HG03378 (cell line): ENCODE results near the gene TMC5.
"Not testable (repeated sequence)": the region's sequence is repeated elsewhere in the genome, so short reads cannot be mapped to it uniquely, and the experiment has no call there.

ENCODE experiments used
- ATAC-seq: cut with Tn5 transposase; IDR thresholded peaks from one replicate; pipeline ENCODE4 v1.9.1; 2021; ENCODE audit warnings: mild to moderate bottlenecking, moderate library complexity; ENCODE audit not compliant: unreplicated experiment

Gene TMC5, protein sequence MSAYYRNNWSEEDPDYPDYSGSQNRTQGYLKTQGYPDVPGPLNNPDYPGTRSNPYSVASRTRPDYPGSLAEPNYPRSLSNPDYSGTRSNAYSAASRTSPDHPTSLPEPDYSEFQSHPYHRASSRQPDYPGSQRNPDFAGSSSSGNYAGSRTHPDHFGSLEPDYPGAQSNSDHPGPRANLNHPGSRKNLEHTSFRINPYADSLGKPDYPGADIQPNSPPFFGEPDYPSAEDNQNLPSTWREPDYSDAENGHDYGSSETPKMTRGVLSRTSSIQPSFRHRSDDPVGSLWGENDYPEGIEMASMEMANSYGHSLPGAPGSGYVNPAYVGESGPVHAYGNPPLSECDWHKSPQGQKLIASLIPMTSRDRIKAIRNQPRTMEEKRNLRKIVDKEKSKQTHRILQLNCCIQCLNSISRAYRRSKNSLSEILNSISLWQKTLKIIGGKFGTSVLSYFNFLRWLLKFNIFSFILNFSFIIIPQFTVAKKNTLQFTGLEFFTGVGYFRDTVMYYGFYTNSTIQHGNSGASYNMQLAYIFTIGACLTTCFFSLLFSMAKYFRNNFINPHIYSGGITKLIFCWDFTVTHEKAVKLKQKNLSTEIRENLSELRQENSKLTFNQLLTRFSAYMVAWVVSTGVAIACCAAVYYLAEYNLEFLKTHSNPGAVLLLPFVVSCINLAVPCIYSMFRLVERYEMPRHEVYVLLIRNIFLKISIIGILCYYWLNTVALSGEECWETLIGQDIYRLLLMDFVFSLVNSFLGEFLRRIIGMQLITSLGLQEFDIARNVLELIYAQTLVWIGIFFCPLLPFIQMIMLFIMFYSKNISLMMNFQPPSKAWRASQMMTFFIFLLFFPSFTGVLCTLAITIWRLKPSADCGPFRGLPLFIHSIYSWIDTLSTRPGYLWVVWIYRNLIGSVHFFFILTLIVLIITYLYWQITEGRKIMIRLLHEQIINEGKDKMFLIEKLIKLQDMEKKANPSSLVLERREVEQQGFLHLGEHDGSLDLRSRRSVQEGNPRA

DNA sequence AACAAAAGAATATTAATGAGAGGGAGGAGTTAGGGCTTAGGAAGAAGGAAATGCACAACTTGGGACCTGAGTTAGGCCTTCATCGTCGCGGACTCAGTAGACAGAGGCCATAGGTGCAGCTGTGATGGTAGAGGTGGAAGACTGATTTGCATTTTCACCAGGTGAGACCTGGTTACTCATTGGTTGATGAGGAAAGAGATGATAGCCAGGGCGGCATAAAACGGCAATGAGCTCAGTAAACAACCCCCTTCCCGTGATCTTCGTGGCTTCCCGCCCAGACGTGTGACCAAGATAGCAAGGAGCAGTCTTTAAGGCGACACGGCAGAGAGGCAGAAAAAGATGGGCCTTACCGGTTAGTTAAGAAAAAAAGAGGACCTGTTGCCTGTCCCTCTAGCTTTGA, at the start of gene TMC5:
Gene TMC5 (plus strand): TSS at position 244 of the 400 bp plus-strand sequence. CDS start 22,156 bp downstream, outside the sequence.
- no peak for ATAC-seq

DNA sequence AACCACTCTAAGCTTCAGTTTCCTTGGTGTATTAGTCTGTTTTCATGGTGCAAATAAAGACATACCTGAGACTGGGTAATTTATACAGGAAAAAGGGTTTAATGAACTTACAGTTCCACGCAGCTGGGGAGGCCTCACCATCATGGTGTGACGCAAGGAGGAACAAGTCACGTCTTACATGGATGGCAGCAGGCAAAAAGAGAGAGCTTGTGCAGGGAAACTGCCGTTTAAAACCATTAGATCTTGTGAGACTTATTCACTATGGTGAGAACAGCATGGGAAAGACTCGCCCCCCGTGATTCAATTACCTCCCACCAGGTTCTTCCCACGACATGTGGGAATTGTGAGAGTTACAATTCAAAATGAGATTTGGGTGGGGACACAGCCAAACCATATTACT, 45.1 kb upstream of the TMC5 start:
- ATAC-seq, result not testable (repeated sequence)

DNA sequence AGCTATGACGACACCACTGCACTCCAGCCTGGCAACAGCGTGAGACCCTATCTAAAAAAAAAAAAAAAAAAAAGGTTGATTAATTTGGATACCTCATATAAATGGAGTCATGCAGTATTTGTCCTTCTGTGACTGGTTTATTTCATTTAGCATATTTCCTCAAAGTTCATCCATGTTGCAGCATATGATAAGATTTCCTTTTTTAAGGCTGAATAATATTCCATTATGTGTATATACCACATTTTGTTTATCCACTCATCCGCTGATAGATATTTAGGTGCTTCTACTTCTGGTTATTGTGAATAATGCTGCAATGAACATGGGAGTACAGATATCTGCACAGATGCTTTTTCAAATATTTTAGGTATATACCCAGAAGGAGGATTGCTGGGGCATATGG, 43.3 kb upstream of the TMC5 start:
- ATAC-seq, result no peak

DNA sequence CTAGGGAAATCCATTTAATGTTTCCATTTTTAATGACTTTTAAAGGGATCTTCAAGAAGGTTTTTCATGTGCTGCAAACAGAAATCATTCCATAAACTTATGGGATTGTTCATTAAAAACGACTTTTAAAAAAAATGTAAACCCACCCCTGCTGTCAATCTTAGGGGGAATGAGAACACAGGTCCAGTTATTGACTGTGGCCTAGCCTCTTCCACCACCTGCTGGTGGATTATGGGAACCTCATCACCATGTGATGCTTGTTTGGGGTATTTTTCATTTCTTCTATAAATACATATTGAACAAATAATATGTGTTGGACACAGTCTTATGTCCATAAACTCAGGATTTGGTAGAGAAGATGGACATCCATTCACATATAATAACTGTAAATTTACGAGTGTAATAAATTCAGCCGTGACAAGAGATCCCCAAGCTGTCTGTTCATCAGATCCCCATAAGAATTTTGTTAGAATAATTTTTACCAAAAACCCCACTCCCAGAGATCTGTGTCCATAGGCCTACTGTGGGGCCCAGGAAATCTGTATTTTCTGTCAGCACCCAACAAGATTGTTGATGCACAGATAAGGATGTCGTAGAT, 42.0 kb upstream of the TMC5 start:
- no peak for ATAC-seq

DNA sequence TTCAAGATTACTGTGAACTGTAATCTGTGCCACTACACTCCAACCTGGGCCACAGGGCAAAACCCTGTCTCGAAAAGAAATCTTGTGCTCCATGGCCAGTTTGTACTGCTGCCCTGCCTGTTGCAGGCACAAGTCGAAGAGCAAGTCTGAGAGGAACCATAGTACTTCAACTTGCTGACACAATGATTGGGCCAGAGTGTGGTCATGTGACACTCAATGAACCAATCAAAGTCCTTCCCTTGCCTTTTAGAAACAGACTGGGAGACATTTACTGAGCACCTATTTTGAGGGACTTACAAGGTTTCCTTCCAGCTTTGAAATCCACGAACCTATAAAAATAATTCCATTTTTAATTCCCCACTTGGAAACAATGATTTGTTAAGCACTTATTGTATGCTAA, 39.8 kb upstream of the TMC5 start:
- ATAC-seq, result no peak

DNA sequence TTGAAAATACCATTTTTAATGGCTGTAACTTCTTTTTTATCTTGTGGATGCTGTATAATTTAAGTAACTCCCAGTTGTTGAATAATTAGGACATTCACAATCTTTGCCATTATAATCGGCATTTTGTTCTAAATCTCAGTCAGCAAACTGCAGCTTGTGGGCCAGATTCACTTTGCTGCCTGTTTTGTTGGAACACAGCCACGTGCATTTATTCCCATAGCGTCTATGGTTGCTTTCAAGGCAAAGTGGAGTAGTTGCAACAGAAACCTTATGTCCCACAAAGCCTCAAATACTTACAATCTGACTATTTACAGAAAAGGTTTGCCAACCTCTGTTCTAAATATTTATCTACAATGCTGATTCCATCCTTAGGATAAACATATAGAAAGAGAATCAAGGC, 39.2 kb upstream of the TMC5 start:
- ATAC-seq, result no peak

DNA sequence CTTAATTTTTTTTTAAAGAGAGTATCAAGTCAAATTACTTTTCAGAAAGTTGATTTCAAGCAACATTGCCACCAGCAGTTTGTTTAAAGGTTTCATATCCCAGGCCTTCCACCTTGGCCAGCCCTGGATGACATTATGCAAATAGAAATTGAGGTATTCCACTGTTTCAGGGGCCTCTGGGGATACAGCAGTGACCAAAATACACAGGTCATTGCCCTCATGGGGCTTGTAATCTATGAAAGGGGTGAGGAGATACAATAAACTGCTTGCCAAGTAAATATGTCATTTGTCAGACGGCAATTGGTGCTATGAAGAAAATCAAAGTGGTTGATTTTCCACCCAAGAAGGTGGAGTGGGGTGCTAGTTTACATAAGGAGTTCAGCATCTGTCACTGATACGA, 37.8 kb upstream of the TMC5 start:
- ATAC-seq, result no peak

DNA sequence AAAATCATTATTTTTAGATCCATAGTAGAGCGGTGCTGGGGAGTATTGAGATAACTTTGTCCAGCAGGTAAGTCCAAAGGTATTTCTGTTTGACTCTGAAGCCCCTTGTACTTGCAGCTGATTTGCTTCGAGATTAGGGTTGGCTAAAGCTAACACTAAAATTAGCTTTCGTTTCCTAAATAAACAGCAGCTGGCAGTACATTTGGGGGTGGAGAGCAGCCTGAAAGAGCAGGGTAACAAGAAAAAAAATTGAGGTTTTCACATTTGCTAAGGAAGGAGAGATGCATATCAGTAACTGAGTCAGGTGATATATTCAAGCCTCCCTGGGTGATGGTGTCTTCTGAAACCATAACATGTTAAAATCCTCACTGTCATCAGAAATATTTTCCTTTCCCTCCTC, 37.4 kb upstream of the TMC5 start:
- ATAC-seq, result no peak

DNA sequence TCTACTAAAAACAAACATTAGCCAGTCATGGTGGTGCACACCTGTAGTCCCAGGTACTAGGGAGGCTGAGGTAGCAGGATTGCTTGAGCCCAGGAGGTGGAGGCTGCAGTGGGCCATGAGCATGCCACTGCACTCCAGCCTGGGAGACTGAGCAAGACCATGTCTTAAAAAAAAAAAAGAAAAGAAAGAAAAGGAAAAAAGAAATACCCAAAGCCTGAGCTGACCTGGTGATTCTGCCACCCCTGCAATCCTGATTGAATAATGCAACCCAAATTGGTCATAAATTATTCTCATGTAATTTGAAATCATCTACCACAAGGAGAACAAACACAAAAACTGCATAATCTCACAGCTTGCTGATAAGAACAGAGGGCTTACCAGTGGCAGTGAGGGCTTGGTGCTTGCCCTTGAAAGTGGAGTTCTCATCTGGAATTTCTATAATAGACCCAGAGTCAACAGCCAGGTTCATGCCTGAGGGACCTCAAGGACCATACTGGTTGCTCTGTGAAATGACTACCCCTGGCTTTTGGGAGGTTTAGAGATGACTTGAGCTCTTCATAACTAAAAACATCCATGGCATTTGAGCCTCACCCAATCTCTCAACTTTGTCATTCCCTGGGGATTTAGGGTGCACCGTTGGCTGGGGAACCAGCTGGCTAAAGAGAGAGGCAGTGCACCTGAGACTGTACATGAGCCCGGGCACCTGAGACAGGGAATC, 35.4 kb upstream of the TMC5 start:
- no peak for ATAC-seq

DNA sequence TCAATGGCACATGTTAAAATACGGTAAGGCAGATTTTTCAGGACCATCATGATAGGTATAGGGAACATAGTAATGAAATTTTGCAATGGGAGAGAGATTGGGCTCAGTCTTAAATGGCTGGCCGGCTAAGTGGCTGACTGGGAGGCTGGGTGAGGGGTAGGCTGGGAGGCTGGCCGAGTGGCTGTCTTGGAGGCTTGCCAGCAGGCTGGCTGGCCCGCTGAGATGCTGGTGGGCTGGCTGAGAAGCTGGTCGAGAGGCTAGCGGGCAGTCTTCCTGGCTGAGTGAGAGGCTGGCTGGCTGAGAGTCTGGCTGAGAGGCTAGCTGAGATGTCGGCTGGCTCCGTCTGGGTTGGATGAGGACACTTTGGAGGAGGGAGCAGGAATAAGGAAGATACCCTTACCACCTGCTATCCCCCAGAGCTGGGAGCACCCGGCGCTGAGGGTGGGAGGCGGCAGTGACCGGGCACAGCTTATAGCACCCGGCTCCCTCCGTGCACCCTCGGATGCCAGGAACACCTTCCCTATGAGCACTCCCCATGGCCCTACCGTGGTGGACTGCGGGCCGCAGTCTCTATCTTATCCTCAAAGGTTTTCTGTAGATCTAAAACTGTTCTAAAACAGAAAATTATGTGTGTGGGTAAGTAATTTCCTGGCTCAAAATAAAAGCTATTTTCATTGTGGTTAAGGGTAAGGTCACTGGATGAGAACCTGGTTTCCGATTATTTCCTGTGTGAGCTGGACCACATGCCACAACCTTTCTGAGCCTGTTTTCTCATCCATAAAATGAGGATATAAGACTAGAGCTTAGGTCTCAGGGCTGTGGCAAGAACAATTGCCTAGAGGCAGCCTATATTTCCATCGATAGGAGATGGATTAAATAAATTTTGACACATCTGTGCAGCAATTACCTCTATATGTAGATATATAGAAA, 34.5 kb upstream of the TMC5 start:
- ATAC-seq, result no peak

DNA sequence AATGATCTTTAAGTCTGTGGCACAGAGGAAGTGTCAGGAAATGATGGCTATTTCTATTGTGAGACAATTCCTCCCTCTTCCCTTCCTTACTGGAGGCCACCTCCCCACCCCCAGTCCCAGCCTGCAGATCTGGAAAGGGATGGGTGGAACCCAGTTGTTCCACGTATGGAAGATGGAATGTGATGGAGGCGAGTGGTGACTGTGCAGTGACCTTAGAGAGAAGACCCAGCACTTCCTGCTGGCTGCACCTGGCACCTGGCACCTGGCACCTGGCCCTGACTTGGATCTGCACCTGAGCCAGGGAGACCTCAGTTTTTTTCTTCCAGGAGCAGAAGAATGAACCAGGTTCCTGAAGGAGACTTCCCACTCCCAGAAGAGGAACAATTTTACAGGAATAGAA, 33.0 kb upstream of the TMC5 start:
- no peak for ATAC-seq

DNA sequence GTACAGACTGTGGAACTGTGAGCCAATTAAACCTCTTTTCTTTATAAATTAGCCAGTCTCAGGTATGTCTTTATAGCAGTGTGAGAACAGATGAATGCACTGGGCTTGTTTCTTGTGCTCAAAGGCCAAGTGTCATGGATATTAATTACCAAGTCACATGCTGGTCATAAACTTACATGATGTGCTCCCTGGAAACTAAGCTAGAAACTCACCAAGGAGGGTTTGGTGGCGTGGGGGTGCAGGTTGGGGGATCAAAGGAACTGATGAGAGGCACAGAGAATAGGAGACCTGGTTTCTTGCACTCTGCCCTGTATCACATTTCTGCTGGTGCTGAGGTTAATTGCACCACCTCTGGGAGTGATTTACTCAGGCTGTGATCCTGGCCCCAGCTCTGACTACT, 31.2 kb upstream of the TMC5 start:
- ATAC-seq, result no peak

DNA sequence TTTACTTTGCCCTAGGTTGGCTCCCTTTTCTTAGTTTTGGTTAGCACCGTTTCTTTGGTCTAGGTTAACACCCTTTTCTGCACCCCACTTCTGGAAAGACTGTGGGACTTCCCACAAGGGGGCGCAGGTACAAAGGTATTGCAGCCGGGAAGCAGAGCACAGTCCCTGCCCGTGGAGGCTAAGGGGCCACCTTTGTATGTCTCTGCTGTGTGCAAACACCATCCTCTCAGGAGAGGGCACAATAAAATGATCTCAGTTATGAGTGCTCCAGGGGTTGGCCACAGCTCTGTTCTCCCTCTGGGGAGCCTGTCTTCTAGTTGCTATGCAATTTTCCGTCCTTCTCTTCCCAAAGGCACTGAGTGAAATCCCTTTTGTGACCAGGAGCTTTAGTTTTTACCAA, 28.4 kb upstream of the TMC5 start:
- no peak for ATAC-seq

DNA sequence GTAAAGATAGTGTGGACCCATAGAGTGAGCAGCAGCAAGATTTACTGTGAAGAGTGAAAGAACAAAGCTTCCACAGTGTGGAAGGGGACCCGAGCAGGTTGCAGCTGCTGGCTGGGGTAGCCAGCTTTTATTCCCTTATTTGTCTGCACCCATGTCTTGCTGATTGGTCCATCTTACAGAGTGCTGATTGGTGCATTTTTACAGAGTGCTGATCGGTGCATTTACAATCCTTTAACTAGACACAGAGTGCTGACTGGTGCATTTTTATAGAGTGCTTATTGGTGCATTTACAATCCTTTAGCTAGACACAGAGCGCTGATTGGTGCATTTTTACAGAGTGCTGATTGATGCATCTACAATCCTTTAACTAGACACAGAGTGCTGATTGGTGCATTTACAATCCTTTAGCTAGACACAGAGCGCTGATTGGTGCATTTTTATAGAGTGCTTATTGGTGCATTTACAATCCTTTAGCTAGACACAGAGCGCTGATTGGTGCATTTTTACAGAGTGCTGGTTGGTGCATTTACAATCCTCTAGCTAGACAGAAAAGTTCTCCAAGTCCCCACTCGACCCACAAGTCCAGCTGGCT, 26.4 kb upstream of the TMC5 start:
- not testable (repeated sequence) for ATAC-seq

DNA sequence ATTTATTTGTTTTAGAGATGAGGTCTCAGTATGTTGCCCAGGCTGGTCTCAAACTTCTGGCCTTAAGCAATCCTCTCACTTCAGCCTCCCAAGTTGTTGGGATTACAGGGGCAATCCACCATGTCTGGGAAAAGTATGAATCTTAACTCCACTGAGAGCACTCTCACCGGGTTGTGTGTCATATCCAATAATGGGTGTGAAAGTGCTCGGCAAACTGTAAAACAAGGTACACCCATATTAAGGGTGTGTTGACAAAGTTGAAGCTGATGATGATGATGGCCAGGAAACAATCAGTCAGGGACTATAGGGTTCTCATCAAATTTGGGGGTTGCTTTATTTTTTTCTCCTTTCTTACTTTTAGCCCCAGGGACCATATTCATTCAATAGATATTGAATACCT, 25.3 kb upstream of the TMC5 start:
- ATAC-seq, result no peak

DNA sequence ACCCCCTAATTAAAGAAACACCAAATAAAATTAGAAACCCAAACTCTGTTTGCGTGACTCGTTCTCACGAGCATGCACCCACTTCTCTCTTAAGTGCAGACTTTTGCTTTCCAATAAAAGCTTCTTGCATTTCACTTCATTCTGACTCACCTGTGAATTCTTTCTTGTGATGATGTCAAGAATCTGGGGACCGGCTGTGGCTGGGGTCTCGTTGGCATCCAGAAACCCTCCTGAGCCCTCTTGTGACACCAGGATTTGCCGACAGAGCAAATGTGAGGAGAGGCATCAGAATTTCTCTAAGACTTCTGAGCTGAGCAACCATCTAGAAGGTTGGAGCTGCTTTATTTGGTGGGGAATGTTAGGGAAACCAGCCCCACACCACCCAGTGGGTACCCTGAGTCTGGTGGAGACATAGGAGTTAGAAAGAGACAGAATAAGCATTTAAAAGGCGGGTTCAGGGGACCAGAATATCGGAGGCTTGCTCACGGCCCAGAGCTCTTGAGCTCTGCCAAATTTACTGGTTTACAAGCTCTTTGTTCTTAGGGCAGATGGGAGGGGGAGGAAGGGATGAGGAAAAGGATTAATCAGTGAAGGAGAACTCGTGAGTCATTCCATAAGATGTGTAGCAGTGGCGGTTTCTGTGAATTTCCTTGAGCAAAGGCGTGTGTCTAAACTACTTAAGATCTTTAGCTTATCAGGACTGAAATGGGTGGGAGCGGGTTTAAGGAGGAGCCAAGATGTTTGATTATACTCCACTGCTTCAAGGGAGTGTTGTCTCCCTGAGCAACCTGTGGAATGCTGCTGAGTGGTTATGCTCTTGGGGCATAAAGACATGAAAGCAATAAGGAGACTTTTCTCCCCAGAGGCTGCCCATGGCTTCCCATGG, 24.2 kb upstream of the TMC5 start:
- no peak for ATAC-seq

DNA sequence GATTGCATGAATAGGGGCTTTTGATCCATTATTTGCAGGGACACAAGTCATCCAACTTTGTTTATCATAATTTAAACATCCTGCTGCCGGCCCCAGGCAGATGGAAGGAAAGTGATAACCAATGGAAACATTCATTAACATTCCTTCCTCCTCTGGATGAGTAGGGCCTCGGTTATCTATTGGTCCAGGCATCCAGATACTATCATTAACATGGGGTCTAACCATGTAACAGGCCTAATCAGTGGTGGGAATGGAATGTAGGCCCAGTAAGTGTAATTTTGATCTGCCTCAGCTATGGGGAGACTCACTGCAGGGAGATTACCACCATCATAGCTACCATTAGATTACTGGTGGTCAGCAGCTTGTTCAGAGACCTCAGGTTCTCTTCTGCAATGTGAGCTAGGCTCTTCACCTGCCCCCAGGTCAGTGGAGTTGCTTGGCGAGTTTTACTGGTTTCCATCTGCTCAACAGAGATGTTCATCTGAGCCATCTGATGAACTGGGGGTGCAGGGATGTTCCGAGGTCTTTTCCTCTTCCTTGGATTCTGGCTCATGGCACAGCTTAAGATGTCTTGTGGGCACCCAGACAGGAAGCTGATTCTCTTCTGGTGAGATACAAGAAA, 21.9 kb upstream of the TMC5 start:
- ATAC-seq, result not testable (repeated sequence)

DNA sequence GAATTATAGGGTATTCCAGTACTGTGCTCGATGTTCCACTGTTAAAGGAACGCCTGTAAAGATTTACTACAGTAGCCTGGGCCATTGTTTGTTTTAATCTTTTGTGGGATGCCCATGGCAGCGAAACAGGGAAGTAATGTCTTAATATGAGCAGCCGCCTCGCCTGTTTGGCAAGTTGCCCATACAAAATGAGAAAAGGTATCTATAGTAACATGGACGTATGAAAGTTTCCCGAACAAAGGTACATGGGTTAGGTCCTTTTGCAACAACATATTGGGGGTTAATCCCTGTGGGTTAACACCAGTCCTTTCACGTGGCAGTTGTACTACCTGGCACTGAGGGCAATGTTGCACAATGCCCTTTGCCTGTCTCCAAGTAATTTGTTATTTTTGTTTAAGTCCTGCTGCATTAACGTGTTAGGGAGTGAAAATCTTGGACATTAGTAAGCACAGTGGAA, 21.1 kb upstream of the TMC5 start:
- no peak for ATAC-seq
